B cell (primary cell): ENCODE results near the gene CHKA. TPM values are rescaled to one million over a fixed set of nuclear protein-coding genes. Genes with fewer than 3 reads are reported as not detected.
A peak's percentile ranks its signal among the peaks of the same experiment; 100 is the strongest.

ENCODE experiments used
- ATAC-seq: fragments of 200-7000 bp; cut with Tn5 transposase; one replicate; pipeline ENCODE4 v1.10.0; 2021; ENCODE audit warnings: low read depth, mild to moderate bottlenecking, moderate number of reproducible peaks, moderate library complexity
- CTCF ChIA-PET: fragments of 350-600 bp; sonication (Branson Sonifier 250); formaldehyde crosslinking; loops from one replicate; lab custom pipeline; 2021; ENCODE audit warnings: antibody characterized with exemption, inconsistent platforms; lab: Charles Lee
- POLR2A ChIA-PET: fragments of 350-600 bp; sonication (Branson Sonifier 250); formaldehyde crosslinking; loops from one replicate; lab custom pipeline; 2021; ENCODE audit warnings: antibody characterized with exemption; lab: Charles Lee
- DNase-seq: peaks from one replicate; pipeline ENCODE4 v3.0.0; 2013
- H2AFZ ChIP-seq: 2 replicates; pipeline ENCODE4 v1.6.1; 2012; ENCODE audit warnings: mild to moderate bottlenecking, low read depth, low read length; ENCODE audit not compliant: insufficient read depth, poor library complexity, severe bottlenecking
- H3K27ac ChIP-seq, 2 donors: 1 replicate in 1 of 2; 2 replicates in 1 of 2; pipeline ENCODE4 v1.5.1; 2012 to 2013; ENCODE audit warnings: low read length in 2 of 2, mild to moderate bottlenecking in 2 of 2, moderate library complexity in 1 of 2
- H3K27me3 ChIP-seq, 4 experiments: fragments of 200-600 bp in 1 of 4; sonication (generic) in 1 of 4; replicated peaks in 1 of 4; 1 replicate in 2 of 4; 2 replicates in 2 of 4; pipeline versions ENCODE4 v1.6.1 to v1.7.0; 2013 to 2016; ENCODE audit warnings: low read length in 3 of 4, mild to moderate bottlenecking in 2 of 4, mixed read lengths in 1 of 4, moderate library complexity in 1 of 4; ENCODE audit not compliant: insufficient read depth in 4 of 4, control insufficient read depth in 3 of 4; ENCODE audit errors: control extremely low read depth in 1 of 4
- H3K36me3 ChIP-seq, 2 experiments: replicated peaks in 1 of 2; 1 replicate in 1 of 2; 2 replicates in 1 of 2; pipeline versions ENCODE4 v1.6.1 to v1.7.1; 2013; ENCODE audit warnings: low read length in 1 of 2; ENCODE audit not compliant: insufficient read depth in 2 of 2, control insufficient read depth in 1 of 2; ENCODE audit errors: control extremely low read depth in 1 of 2, extremely low read depth in 1 of 2
- H3K4me1 ChIP-seq, 2 donors: fragments of 200-600 bp in 1 of 2; sonication (generic) in 1 of 2; 1 replicate in 1 of 2; 2 replicates in 1 of 2; pipeline versions ENCODE4 v1.5.1 to v1.6.1; 2013 to 2017; ENCODE audit warnings: low read length in 2 of 2; ENCODE audit not compliant: control insufficient read depth in 2 of 2, insufficient read depth in 2 of 2
- H3K4me2 ChIP-seq: replicated peaks from 2 replicates; pipeline ENCODE3; 2012; ENCODE audit warnings: mild to moderate bottlenecking, low read depth, low read length; ENCODE audit not compliant: poor library complexity, severe bottlenecking
- H3K4me3 ChIP-seq, 5 experiments: fragments of 200-600 bp in 1 of 5; sonication (generic) in 1 of 5; 1 replicate in 3 of 5; 2 replicates in 2 of 5; pipeline versions ENCODE4 v1.5.1 to v1.7.0; 2011 to 2016; ENCODE audit warnings: low read length in 4 of 5, mild to moderate bottlenecking in 4 of 5, low read depth in 2 of 5, control low read depth in 1 of 5, moderate library complexity in 1 of 5; ENCODE audit not compliant: insufficient read depth in 1 of 5; ENCODE audit errors: control extremely low read depth in 1 of 5, extremely low read depth in 1 of 5
- H3K79me2 ChIP-seq: fragments of 200-600 bp; sonication (generic); one replicate; pipeline ENCODE4 v1.6.0; 2016; ENCODE audit warnings: low read length; ENCODE audit not compliant: control insufficient read depth, insufficient read depth
- H3K9ac ChIP-seq: fragments of 200-600 bp; sonication (generic); 2 replicates; pipeline ENCODE4 v1.6.1; 2017; ENCODE audit warnings: mild to moderate bottlenecking, low read length, moderate library complexity
- H3K9me3 ChIP-seq, 3 donors: one replicate each; pipeline versions ENCODE4 v1.6.1 to v1.7.1; 2013; ENCODE audit warnings: low read length in 2 of 3; ENCODE audit not compliant: control insufficient read depth in 2 of 3, insufficient read depth in 1 of 3; ENCODE audit errors: control extremely low read depth in 1 of 3
- H4K20me1 ChIP-seq: 2 replicates; pipeline ENCODE4 v1.6.0; 2012; ENCODE audit warnings: mild to moderate bottlenecking, low read length; ENCODE audit not compliant: insufficient read depth, control insufficient read depth, poor library complexity, severe bottlenecking
- H3K27ac Mint-ChIP-seq: one replicate; pipeline ENCODE4 v1.8.0; 2021; ENCODE audit warnings: mixed read lengths
- H3K27me3 Mint-ChIP-seq: one replicate; pipeline ENCODE4 v1.8.0; 2021; ENCODE audit warnings: mixed read lengths
- H3K4me1 Mint-ChIP-seq: one replicate; pipeline ENCODE4 v1.8.0; 2021; ENCODE audit warnings: mixed read lengths
- H3K4me3 Mint-ChIP-seq: one replicate; pipeline ENCODE4 v1.8.0; 2021; ENCODE audit warnings: mixed read lengths
- H3K9me3 Mint-ChIP-seq: one replicate; pipeline ENCODE4 v1.8.0; 2022; ENCODE audit warnings: mixed read lengths; ENCODE audit not compliant: insufficient read depth
- EZH2 ChIP-seq: IDR thresholded peaks from 2 replicates; pipeline ENCODE4 v1.6.1; 2012; ENCODE audit warnings: borderline replicate concordance, low read depth, mild to moderate bottlenecking, moderate library complexity, low read length; ENCODE audit not compliant: insufficient read depth, poor library complexity, severe bottlenecking
- WGBS: methylation state at CpG from one replicate; pipeline ENCODE4 v1.1.5; 2013; ENCODE audit warnings: missing lambda C conversion rate; ENCODE audit not compliant: insufficient coverage; 5-methylcytosine and 5-hydroxymethylcytosine counted together
- intact Hi-C: fragments of 100-400 bp; cut with micrococcal nuclease; formaldehyde crosslinking; loops from one replicate; pipeline ENCODE4 v1.10.0; 2022
- polyA plus RNA-seq: library from polyadenylated mRNA; depleted of rRNA; stranded (reverse); fragments of >200 nt; gene quantifications from 2 replicates; pipeline ENCODE4 v1.2.3, GENCODE V29; 2012
- total RNA-seq, 2 donors: library from RNA; stranded (reverse); fragments of 120-200 nt in 1 of 2; gene quantifications; 1 replicate in 1 of 2; 2 replicates in 1 of 2; pipeline versions ENCODE4 v1.2.3 to v1.2.4, GENCODE V29; 2013 to 2022
- TF ChIP-seq, protein P1 (sequence below): fragments of 200-600 bp; IDR thresholded peaks from one replicate; pipeline ENCODE4 v1.8.0; 2022; ENCODE audit warnings: antibody characterized with exemption, mild to moderate bottlenecking

The CHKA gene
- total and polyA plus RNA-seq, 2 donors (not counting 1 experiment from before 2014, with no cell fraction given), result 10.6 to 20.6 TPM

DNA sequence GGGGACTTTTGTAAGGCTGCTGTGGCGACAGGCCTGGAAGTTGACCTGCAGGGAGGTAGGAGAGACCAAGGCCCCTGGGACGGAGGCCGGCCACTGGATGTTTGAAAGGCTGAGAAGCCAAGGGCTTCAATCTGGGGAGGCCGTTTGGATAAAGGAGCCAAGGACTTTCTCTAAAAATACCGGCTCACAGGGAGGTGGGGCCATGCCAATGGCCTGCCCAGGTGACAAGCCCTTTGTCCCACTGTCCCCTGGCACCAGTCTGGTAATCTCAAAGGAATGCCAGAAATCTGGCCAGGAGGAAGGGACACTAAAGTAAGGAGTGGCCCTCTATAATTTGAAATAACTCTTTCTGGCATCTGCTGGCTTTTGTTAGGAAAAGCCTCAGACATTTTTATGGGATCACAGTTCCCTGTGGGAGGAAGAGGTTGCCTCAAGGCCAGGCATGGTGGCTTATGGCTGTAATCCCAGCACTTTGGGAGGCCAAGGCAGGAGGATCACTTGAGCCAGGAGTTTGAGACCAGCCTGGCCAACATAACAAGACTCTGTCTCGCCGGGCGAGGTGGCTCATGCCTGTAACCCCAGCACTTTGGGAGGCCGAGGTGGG, 1.9 kb upstream of the CHKA start:
- Histone ChIP-seq H3K27me3 (peaks cover 0 to 5% (median 2%) of the 10 kb centered on the region in 4 experiments), H3K4me1 (peaks cover 22 to 32% of the 10 kb centered on the region in 2 donors), H3K36me3 (no peaks in the 10 kb centered on the region), H3K4me2 (no peak overlapping the region), H3K27ac (no peak overlapping the region), H3K9ac (no peak overlapping the region), H4K20me1 (no peaks in the 10 kb centered on the region), H3K9me3 (no peaks in the 10 kb centered on the region), H3K4me3 (no peak overlapping the region), H2AFZ (no peak overlapping the region), H3K79me2 (peaks cover 7% of the 10 kb centered on the region)
- POLR2A ChIA-PET, result no interaction called here
- ATAC-seq, result no peak
- Mint-ChIP-seq H3K27me3 (no peaks in the 10 kb centered on the region), H3K4me1 (peaks cover 23% of the 10 kb centered on the region), H3K27ac (no peak overlapping the region), H3K4me3 (peak overlapping the region; percentile 69), H3K9me3 (no peaks in the 10 kb centered on the region)
- no peak for DNase-seq
- TF ChIP-seq EZH2, result no peak
- TF ChIP-seq, protein P1, sequence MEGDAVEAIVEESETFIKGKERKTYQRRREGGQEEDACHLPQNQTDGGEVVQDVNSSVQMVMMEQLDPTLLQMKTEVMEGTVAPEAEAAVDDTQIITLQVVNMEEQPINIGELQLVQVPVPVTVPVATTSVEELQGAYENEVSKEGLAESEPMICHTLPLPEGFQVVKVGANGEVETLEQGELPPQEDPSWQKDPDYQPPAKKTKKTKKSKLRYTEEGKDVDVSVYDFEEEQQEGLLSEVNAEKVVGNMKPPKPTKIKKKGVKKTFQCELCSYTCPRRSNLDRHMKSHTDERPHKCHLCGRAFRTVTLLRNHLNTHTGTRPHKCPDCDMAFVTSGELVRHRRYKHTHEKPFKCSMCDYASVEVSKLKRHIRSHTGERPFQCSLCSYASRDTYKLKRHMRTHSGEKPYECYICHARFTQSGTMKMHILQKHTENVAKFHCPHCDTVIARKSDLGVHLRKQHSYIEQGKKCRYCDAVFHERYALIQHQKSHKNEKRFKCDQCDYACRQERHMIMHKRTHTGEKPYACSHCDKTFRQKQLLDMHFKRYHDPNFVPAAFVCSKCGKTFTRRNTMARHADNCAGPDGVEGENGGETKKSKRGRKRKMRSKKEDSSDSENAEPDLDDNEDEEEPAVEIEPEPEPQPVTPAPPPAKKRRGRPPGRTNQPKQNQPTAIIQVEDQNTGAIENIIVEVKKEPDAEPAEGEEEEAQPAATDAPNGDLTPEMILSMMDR, result no peak
- WGBS, result 92% methylated on average over 9 of the region's 9 CpGs
- intact Hi-C loops, result no loop called here
- CTCF ChIA-PET, result no interaction called here

DNA sequence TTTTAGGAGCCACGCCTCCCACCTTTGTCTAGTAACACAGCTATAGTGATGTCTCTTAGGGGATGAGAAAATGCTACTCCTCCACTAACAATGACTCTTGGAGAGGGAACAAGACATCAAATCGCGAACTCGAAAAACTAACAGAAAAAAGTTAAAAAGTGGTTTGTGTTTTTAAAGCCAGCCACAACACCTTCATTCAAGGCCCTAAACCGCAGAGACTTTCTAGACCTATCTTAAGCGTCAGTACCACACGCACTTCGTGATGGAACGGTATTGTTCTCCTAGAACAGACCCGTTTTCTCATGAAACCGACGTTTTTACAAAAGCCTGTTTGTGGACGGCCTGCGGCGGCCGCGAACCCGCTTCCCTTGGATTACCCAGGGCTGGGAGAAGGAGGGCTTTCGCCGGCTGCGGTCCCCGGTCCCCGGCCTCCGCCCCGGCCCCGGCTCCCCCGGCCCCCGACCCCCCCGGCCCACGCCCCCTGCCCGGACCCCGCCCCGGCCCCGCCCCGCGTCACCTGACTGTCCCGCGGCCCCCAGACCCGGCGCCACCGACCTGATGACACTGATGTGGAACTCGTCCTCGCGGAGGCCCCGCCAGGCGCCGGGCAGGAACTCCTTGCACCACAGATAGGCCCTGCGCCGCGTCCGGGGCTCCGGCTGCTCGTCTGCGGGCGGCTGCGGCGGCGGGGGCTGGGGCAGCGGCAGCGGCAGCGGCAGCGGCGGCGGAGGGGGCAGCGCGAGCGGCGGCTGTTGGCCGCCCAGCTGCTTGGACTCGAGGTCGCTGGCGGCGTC, 718 bp downstream of the CHKA start:
- peak overlapping the region; percentile 95 for H3K4me3 Mint-ChIP-seq
- peak overlapping the region; percentile 95 for H3K27ac Mint-ChIP-seq
- TF ChIP-seq, protein P1, result no peak
- TF ChIP-seq EZH2, result no peak
- peak; percentile 66 for DNase-seq
- Histone ChIP-seq H3K4me3 (peak overlapping the region; percentile 34 to 78 (median 59)), H3K36me3 (no peaks in the 10 kb centered on the region), H3K4me1 (peaks cover 21 to 29% of the 10 kb centered on the region in 2 donors), H3K27ac (peak overlapping the region in 1 of 2 donors; percentile 26), H3K27me3 (no peaks in the 10 kb centered on the region), H3K4me2 (peak overlapping the region; percentile 80), H3K9me3 (no peaks in the 10 kb centered on the region), H3K9ac (peak overlapping the region; percentile 63), H4K20me1 (no peaks in the 10 kb centered on the region), H2AFZ (peak overlapping the region; percentile 81), H3K79me2 (peaks cover 27% of the 10 kb centered on the region)
- H3K4me1 Mint-ChIP-seq, result peaks cover 27% of the 10 kb centered on the region
- peak; percentile 2 for ATAC-seq
- H3K27me3 Mint-ChIP-seq, result no peaks in the 10 kb centered on the region
- intact Hi-C loops, result loop anchor here (1.0 to 2.0 kb wide), 6 partner anchors 80 to 340 kb away; partner anchors contain the start of genes NDUFS8 and PPP6R3
- ChIA-PET CTCF (no interaction called here), POLR2A (interaction anchor here (0.7 kb wide), 1 partner anchor 253 kb away, joined by 4 read pairs; no protein-coding TSS in a partner anchor)
- WGBS, result under 1% methylated on average over 69 of the region's 73 CpGs
- no peaks in the 10 kb centered on the region for H3K9me3 Mint-ChIP-seq
